Keratinocyte (primary cell): ENCODE results near the gene ZNF613. TPM values are rescaled to one million over a fixed set of nuclear protein-coding genes. Genes with fewer than 3 reads are reported as not detected.

Source experiments
- DNase-seq: peaks from one replicate; pipeline ENCODE4 v3.0.0-alpha.2; 2011; ENCODE audit warnings: low read depth, missing footprints, low spot score
- FAIRE-seq: peaks from 2 replicates; lab custom pipeline; 2011; peaks lifted over from hg19 to GRCh38; lab: Jason Lieb, UNC
- H2AFZ ChIP-seq: 2 replicates; pipeline ENCODE4 v1.6.0; 2012; ENCODE audit warnings: low read length, control low read depth, inconsistent platforms; ENCODE audit not compliant: control insufficient read depth
- H3K27ac ChIP-seq: 2 replicates; pipeline ENCODE4 v1.5.1; 2011; ENCODE audit warnings: low read length; ENCODE audit not compliant: control insufficient read depth, insufficient read depth
- H3K27me3 ChIP-seq: 3 replicates; pipeline ENCODE4 v1.6.0; 2011; ENCODE audit warnings: low read length; ENCODE audit not compliant: control insufficient read depth, insufficient read depth; ENCODE audit errors: extremely low read depth
- H3K36me3 ChIP-seq, 2 experiments: 2 replicates in 1 of 2; 3 replicates in 1 of 2; pipeline ENCODE4 v1.5.1; 2011; ENCODE audit warnings: low read length in 2 of 2, mild to moderate bottlenecking in 1 of 2; ENCODE audit not compliant: control insufficient read depth in 2 of 2, insufficient read depth in 2 of 2; ENCODE audit errors: extremely low read depth in 1 of 2
- H3K4me1 ChIP-seq: 3 replicates; pipeline ENCODE4 v1.5.1; 2011; ENCODE audit warnings: low read length; ENCODE audit not compliant: control insufficient read depth, insufficient read depth; ENCODE audit errors: extremely low read depth
- H3K4me2 ChIP-seq: 3 replicates; pipeline ENCODE4 v1.6.0; 2011; ENCODE audit warnings: low read depth, low read length; ENCODE audit not compliant: control insufficient read depth, insufficient read depth; ENCODE audit errors: extremely low read depth
- H3K4me3 ChIP-seq, 3 experiments: fragments of 200-600 bp in 1 of 3; sonication (generic) in 1 of 3; 2 replicates in 2 of 3; 3 replicates in 1 of 3; pipeline ENCODE4 v1.5.1; 2011 to 2016; ENCODE audit warnings: low read length in 3 of 3, mild to moderate bottlenecking in 3 of 3, control low read depth in 2 of 3, inconsistent platforms in 1 of 3, low read depth in 1 of 3, mixed read lengths in 1 of 3, mixed run types in 1 of 3, moderate library complexity in 1 of 3; ENCODE audit not compliant: control insufficient read depth in 2 of 3, insufficient read depth in 2 of 3; ENCODE audit errors: extremely low read depth in 1 of 3
- H3K79me2 ChIP-seq: 2 replicates; pipeline ENCODE4 v1.6.0; 2012; ENCODE audit warnings: low read length; ENCODE audit not compliant: control insufficient read depth, insufficient read depth
- H3K9ac ChIP-seq: 3 replicates; pipeline ENCODE4 v1.6.0; 2011; ENCODE audit warnings: low read length; ENCODE audit not compliant: control insufficient read depth, insufficient read depth; ENCODE audit errors: extremely low read depth
- H3K9me1 ChIP-seq: 3 replicates; pipeline ENCODE4 v1.6.0; 2011; ENCODE audit warnings: low read length; ENCODE audit not compliant: control insufficient read depth, insufficient read depth; ENCODE audit errors: extremely low read depth
- H3K9me3 ChIP-seq: 2 replicates; pipeline ENCODE4 v1.5.1; 2012; ENCODE audit warnings: low read depth, low read length; ENCODE audit not compliant: control insufficient read depth
- H4K20me1 ChIP-seq: 3 replicates; pipeline ENCODE4 v1.6.0; 2011; ENCODE audit warnings: low read length; ENCODE audit not compliant: control insufficient read depth, insufficient read depth; ENCODE audit errors: extremely low read depth
- CTCF ChIP-seq, 3 experiments: IDR thresholded peaks in 1 of 3; conservative IDR thresholded peaks in 1 of 3; optimal IDR thresholded peaks in 1 of 3; 2 replicates in 2 of 3; 3 replicates in 1 of 3; pipeline versions ENCODE3 to v1.5.1; 2011; ENCODE audit warnings: low read length in 3 of 3, mild to moderate bottlenecking in 3 of 3, moderate library complexity in 2 of 3, control low read depth in 1 of 3, inconsistent platforms in 1 of 3; ENCODE audit not compliant: insufficient read depth in 2 of 3; ENCODE audit errors: extremely low read depth in 1 of 3
- EZH2 ChIP-seq: IDR thresholded peaks from one replicate; pipeline ENCODE4 v1.6.1; 2012; ENCODE audit warnings: inconsistent platforms, mild to moderate bottlenecking, low read length, moderate library complexity
- dilution Hi-C: fragments of 300-500 bp; cut with MboI; formaldehyde crosslinking; loops from one replicate; pipeline ENCODE4 v1.7.0; 2020; ENCODE audit warnings: low sequenced_read_pairs; ENCODE audit not compliant: extremely low pct_ligation_motif_present
- polyA plus RNA-seq, 5 experiments: library from polyadenylated mRNA; depleted of rRNA in 3 of 5; stranded (reverse) in 3 of 5; stranded (forward) in 1 of 5; unstranded in 1 of 5; fragments of >200 nt; gene quantifications; 1 replicate in 1 of 5; 2 replicates in 3 of 5; 3 replicates in 1 of 5; pipeline versions ENCODE4 v1.2.1 to v1.2.3, GENCODE V29; 2011 to 2012; ENCODE audit warnings: missing spikeins in 2 of 5, low read depth in 1 of 5, low replicate concordance in 1 of 5

The ZNF613 gene
- polyA plus RNA-seq, 1 donor (not counting 4 experiments of a cell fraction or from before 2014, with no cell fraction given), result 4.9 TPM

- Histone ChIP-seq H3K9ac (no peak overlapping the region), H3K79me2 (no peaks in the 10 kb centered on the region), H3K27ac (no peak overlapping the region), H3K9me3 (peaks cover 13% of the 10 kb centered on the region), H3K27me3 (no peaks in the 10 kb centered on the region), H2AFZ (no peak overlapping the region), H3K9me1 (no peaks in the 10 kb centered on the region), H4K20me1 (no peaks in the 10 kb centered on the region), H3K4me3 (no peak overlapping the region), H3K4me2 (no peak overlapping the region), H3K36me3 (peaks cover 15 to 19% of the 10 kb centered on the region in 2 experiments), H3K4me1 (no peaks in the 10 kb centered on the region)
- dilution Hi-C loops, result no loop called here
- DNase-seq, result no peak
- FAIRE-seq, result peak; percentile 46
- TF ChIP-seq CTCF (optimal IDR thresholded peaks at IDR 0.05 in 1 of 3, IDR thresholded peaks at IDR 0.05 in 1 of 3, conservative IDR thresholded peaks at IDR 0.05 in 1 of 3; ENCODE audit: extremely low read depth in 1 of 3, insufficient read depth in 2 of 3, low read length in 3 of 3), result no peak
- no peak for TF ChIP-seq EZH2
Observed at GRCh38 chr19:51965583-51965982, 38.3 kb downstream of the ZNF613 start.

DNA sequence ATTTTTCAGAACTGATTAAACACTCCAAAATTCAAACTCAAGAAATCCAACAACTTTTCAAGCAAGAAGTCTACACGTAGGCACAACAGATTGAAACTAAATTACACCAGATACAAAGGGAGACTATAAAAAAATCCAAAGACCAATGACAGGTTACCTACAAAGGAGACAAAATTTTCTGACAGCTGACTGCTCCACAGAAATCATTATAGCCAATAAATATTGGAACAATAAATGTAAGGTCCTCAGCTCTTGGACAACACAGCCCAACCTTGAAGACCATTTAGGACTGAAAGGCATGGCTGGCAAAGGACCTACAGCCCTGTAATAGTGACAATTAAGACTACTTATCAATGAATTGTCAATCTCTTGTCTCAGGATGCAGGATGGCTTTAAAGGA is 43.4 kb downstream of the ZNF613 start:
- H3K27me3 ChIP-seq, result no peaks in the 10 kb centered on the region
- no peak for DNase-seq
- no peaks in the 10 kb centered on the region for H3K79me2 ChIP-seq
- H3K9me1 ChIP-seq, result no peaks in the 10 kb centered on the region
- no peak overlapping the region for H3K4me2 ChIP-seq
- FAIRE-seq, result no peak
- peaks cover 19% of the 10 kb centered on the region for H3K9me3 ChIP-seq
- no peaks in the 10 kb centered on the region for H3K4me1 ChIP-seq
- no peak overlapping the region for H3K9ac ChIP-seq
- dilution Hi-C loops, result no loop called here
- no peak overlapping the region for H2AFZ ChIP-seq
- TF ChIP-seq EZH2 (no peak), CTCF (optimal IDR thresholded peaks at IDR 0.05 in 1 of 3, IDR thresholded peaks at IDR 0.05 in 1 of 3, conservative IDR thresholded peaks at IDR 0.05 in 1 of 3; ENCODE audit: extremely low read depth in 1 of 3, insufficient read depth in 2 of 3, low read length in 3 of 3) (no peak)
- no peak overlapping the region for H3K4me3 ChIP-seq
- no peaks in the 10 kb centered on the region for H4K20me1 ChIP-seq
- no peak overlapping the region for H3K27ac ChIP-seq
- peaks cover 8 to 25% of the 10 kb centered on the region in 2 experiments for H3K36me3 ChIP-seq
